CD4-positive, alpha-beta T cell treated with Interleukin-10 for 1 hour (primary cell): ENCODE measurements around the gene PLA2G2C.

Experiments used
- DNase-seq: peaks from one replicate; pipeline ENCODE4 v3.0.0-alpha.2; 2020

PLA2G2C gene

DNA sequence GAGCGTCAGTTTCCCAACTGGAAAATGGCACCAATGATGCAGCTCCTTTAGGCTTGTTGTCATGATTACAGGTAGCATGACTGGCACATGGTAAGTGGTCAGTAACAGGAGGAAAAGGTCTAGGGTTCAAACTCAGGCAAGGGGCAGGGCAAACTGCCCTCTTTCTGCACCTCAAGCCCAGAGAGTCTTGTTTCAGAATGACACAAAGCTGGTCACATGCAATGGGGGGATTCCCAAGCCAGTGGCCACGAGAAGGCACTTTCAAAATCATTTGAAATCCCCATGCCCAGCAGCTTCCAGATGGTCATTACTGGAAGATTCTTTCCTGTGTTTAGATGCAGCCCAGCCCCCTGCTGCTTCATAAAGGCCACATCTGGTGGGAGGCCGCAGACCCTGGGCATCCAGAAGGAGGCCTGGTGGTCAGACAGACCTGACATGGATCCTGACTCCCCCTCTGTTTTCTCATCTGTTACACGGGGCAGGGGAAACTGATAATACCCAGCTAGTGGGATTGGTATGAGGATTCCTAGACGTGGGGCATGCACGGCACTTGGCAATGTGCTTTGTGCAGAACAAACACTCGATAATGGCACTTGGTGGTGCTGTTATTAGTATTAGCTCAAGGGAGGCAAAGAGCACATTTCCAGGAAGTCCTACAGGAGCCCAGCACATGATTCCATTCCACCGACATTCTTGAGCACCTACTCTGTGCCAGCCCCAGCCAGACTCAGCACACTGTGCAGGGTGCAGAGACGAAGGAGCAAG, 60.1 kb downstream of the PLA2G2C start:
- no peak for DNase-seq

DNA sequence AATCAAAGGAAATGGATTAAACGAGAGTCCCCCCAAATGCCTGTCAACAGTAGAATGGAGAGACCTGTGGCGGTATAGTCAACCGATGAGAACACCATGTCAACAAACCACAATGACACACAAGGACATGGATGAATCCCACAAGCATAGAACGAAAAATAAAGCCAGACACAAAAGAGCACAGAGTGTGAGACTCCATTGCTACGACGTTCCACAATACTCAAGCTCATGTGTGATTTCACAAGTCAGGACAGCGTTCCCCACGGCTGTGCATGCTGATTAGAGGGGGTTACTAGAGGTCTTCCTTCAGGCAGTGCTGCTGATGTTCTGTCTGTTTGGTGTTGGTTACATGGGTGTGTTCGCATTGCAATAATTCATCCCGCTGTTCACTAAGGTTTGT, 61.2 kb downstream of the PLA2G2C start:
- no peak for DNase-seq

DNA sequence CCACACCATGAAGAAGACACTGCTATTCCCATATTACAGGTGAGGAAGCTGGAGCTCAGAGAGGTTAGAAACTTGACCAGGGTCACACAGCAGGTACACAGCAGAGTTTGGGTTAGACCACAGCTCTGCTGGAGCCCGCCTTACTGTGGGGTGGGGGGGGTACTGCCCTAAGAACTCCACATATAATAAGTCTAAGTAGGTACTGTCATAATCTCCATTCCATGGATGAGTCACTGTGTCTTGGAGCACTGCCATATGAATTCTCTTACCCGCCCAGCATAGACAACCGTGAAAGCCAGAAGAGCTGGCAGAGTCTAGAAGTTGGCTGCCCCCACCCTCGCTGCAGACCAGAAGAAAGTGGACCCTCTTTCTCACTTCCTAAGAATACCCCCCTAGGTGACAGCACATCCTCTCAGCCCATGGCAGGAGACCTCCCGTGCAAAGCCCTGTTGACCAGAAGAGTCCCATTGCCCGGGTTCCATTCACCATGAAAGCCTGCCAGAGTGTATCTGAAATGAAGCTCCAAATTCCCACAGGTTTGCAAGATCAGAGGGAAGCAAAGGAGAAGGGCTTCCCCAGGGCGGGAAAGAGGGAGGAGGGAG, 61.8 kb downstream of the PLA2G2C start:
- DNase-seq, result no peak

DNA sequence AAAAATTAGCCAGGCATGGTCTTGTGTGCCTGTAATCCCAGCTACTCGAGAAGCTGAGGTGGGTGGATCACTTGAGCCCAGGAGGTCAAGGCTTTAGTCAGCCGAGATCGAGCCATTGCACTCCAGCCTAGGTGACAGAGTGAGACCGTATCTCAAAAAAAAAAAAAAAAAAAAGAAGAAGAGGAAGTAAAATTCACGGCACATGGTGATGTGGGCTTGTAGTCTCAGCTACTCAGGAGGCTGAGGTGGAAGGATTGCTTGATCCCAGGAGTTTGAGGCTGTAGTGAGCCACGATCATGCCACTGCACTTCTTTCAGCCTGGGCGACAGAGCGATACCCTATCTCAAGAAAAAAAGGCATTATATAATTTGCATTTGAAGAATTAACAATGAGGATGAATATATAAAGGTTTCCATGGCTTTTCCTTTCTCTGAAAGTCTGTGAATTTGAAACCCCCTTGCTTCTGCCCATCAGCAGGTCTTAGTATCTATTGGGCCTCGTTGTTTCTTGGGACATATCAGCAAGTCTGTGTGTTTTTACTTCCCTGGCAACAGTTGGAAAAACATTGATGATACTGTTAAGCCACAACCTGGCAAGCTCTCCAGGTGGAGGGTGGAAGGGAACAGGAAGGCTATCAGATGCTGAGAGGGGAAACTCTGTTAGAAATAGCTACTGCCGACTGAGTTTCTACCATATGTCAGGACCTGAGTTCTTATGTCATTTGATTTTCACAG, 62.4 kb downstream of the PLA2G2C start:
- no peak for DNase-seq

DNA sequence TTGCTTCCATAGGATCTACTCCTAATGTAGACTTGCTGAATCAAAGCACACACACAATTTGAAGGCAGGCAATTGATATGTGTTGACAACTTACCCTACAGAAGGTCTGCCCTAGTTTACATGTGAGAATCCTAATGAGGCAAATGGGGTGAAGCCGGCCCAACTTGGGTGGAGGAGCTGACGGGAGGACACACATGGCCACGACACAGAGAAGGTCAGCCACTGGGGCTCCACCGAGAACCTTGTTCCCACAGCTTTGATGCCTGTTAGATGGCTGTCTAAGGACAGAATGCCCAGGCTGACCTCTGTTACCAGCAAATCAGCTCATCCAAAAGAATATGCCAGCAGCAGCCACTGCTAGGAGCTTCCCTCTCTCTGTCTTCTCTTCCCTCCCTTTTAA, 65.5 kb downstream of the PLA2G2C start:
- DNase-seq, result no peak

DNA sequence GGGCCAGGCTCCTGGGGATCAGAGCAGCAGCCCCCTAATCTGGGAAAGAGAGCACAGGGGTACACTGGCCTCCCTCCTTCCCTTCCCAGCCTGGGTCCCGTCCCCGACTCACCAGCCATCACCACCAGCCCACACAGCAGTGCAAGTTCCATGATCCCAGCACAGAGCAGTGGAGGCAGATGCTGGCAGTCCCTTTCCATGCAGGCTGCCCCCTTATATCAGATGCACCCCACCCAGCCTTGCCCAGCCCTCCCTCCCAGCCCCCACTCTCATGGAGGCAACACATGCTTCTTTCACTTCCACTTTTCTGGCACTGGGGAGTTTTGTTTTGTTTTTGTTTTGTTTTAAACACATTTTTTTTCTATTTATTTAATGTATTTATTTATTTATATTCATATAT, 67.0 kb downstream of the PLA2G2C start, which contains the start of gene PLA2G2D:
PLA2G2D (minus strand) TSS at position 190 of the 400 bp plus-strand sequence; CDS start at position 152, 38 bp downstream.
- no peak for DNase-seq

DNA sequence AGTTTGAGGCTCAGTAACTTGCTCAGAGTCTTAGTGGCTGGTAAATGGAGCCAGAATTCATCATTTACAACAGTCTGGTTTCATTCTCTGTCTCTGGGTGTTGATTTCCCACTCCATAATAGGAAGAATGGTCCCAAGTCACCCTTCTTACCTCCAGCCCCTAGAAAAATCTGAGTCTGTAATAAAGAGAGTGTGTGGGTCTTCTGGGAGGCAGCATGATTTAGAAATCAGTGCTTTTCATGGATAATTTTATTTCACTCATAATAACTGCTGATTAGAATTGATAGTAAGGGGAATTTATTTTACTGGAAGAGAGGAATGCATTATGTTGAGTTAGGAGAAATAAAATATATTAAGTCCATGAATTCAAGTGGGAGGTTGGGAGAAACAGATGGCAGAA, 69.1 kb downstream of the PLA2G2C start:
- no peak for DNase-seq

DNA sequence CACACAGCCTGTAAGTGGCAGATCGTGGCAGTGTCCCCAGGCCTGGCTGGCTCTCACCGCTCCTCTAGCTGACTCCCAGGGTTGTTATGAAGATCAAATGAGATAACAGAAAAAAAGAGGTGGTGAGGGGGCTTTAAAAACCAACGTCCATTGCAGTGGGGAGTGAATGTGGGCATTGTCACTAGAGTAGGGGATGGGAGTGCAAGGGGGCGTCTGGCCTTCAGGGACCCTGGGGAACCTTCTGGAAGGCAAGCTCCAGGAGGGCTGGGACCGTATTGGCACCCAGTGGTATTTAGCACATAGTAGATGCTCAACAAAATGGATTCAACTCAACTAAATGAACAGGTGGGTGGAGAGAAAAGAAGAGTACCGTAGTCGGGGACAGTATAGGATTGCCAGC, 70.4 kb downstream of the PLA2G2C start:
- DNase-seq, result no peak

DNA sequence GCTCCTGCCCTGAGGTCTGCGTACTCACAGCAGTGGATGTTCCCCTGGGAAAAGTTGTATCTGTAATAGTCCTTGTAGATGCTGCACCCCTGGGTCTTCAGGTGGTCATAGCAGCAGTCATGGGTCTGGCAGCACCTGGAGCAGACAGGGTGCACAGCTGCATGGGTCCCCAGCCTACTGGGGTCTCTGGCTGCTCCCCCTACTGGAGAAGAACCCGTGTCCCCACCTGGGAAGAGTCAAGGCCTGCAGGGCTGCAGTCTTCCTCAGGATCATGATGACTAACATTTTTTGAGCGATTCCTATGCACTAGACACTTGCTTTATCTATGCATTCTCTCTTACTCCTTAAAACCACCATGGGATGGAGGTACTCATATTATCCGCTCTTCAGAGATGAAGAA, 70.8 kb downstream of the PLA2G2C start:
- DNase-seq, result no peak

DNA sequence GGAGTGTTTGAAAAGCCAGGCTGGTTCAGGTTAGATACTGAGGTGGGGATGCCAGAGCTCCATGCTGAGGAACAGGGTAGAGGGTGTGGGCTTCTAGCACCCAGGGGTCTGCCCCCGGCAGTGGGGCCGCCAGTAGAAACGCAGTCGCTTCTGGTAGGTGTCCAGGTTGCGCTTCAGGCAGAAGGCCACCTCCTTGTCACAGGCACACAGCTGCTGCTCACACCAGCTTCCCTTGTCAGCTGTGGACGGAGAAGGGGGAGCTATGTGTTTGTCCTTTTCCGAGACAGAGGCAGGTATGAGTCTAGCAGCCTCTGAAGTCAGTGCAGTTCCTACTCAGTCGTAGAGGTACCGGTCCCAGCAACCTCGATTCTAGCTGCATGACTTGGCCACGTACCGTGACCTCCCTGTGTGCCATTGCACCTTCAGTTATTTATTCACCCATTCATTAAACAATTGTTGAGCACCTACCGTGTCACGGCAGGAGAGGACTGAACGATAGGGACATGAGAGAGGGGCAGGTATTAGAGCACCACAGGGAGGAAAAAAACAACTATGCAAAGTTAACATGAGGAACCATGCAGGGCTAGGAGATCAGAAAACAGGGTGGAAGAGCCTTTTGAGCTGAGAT, 72.2 kb downstream of the PLA2G2C start:
- no peak for DNase-seq
